ENCODE results near the gene NT5C3B. TPM values are rescaled to one million over a fixed set of nuclear protein-coding genes. Genes with fewer than 3 reads are reported as not detected.
"Not testable (repeated sequence)": the region's sequence is repeated elsewhere in the genome, so short reads cannot be mapped to it uniquely, and the experiment has no call there.

NT5C3B gene
- total RNA-seq, 1 donor from 2014 or later: 106 TPM

GRCh38 chr17:41880130-41880529 is 44.1 kb upstream of the NT5C3B start:
- Histone ChIP-seq H3K4me3 (no peak overlapping the region), H3K9me3 (ENCODE audit: low read depth) (no peaks in the 10 kb centered on the region), H3F3A (ENCODE audit: low read depth) (peaks cover 31% of the 10 kb centered on the region), H3K79me2 (ENCODE audit: low read depth) (peaks cover 21% of the 10 kb centered on the region), H3K4me1 (no peaks in the 10 kb centered on the region), H3K4me2 (no peak overlapping the region), H3K36me3 (peaks cover 41% of the 10 kb centered on the region), H4K20me1 (ENCODE audit: low read depth) (peaks cover 5% of the 10 kb centered on the region), H2AFZ (replicated peaks) (no peak overlapping the region), H3K27ac (no peak overlapping the region), H3K9ac (no peak overlapping the region), H3K27me3 (no peaks in the 10 kb centered on the region)
- H3K9me3 Mint-ChIP-seq: no peaks in the 10 kb centered on the region
- H3K27ac Mint-ChIP-seq: no peak overlapping the region
- H3K27me3 Mint-ChIP-seq (ENCODE audit: insufficient read depth, low read depth): no peaks in the 10 kb centered on the region
- H3K36me3 Mint-ChIP-seq: peaks cover 46% of the 10 kb centered on the region
- no peaks in the 10 kb centered on the region for H3K4me1 Mint-ChIP-seq
- DNase-seq (ENCODE audit: low spot score): no peak
- TF ChIP-seq EZH2phosphoT487 (IDR thresholded peaks at IDR 0.05) (no peak), CTCF (IDR thresholded peaks at IDR 0.05) (no peak), EZH2 (IDR thresholded peaks at IDR 0.05) (no peak)
- no peak overlapping the region for H3K4me3 Mint-ChIP-seq

GRCh38 chr17:41874293-41874670 is 38.2 kb upstream of the NT5C3B start:
- H3K9me3 Mint-ChIP-seq; H3K9me3 ChIP-seq (ENCODE audit: low read depth); H3K4me3 ChIP-seq; H3K4me1 ChIP-seq; H3K27ac Mint-ChIP-seq; H4K20me1 ChIP-seq (ENCODE audit: low read depth); DNase-seq (ENCODE audit: low spot score); H3K79me2 ChIP-seq (ENCODE audit: low read depth); H3K9ac ChIP-seq; H3K27me3 ChIP-seq; H3F3A ChIP-seq (ENCODE audit: low read depth); H3K27ac ChIP-seq; H3K4me2 ChIP-seq; H2AFZ ChIP-seq (replicated peaks); H3K27me3 Mint-ChIP-seq (ENCODE audit: insufficient read depth, low read depth); H3K4me1 Mint-ChIP-seq; H3K4me3 Mint-ChIP-seq: not testable (repeated sequence)
- peaks cover 19% of the 10 kb centered on the region for H3K36me3 ChIP-seq
- peaks cover 61% of the 10 kb centered on the region for H3K36me3 Mint-ChIP-seq

GRCh38 chr17:41873559-41874292 is 37.7 kb upstream of the NT5C3B start:
- peaks cover 19% of the 10 kb centered on the region for H3K36me3 ChIP-seq
- Mint-ChIP-seq H3K4me1 (no peaks in the 10 kb centered on the region), H3K36me3 (peaks cover 59% of the 10 kb centered on the region), H3K9me3 (no peaks in the 10 kb centered on the region), H3K4me3 (no peak overlapping the region), H3K27ac (no peak overlapping the region), H3K27me3 (ENCODE audit: insufficient read depth, low read depth) (peaks cover 2% of the 10 kb centered on the region)
- no peak overlapping the region for H3K4me2 ChIP-seq
- H2AFZ ChIP-seq (replicated peaks): no peak overlapping the region
- peaks cover 5% of the 10 kb centered on the region for H3F3A ChIP-seq (ENCODE audit: low read depth)
- H3K9me3 ChIP-seq (ENCODE audit: low read depth): no peaks in the 10 kb centered on the region
- H4K20me1 ChIP-seq (ENCODE audit: low read depth): no peaks in the 10 kb centered on the region
- no peak overlapping the region for H3K27ac ChIP-seq
- H3K27me3 ChIP-seq: no peaks in the 10 kb centered on the region
- TF ChIP-seq EZH2phosphoT487 (IDR thresholded peaks at IDR 0.05): no peak
- TF ChIP-seq CTCF (IDR thresholded peaks at IDR 0.05): no peak
- no peak for TF ChIP-seq EZH2 (IDR thresholded peaks at IDR 0.05)
- DNase-seq (ENCODE audit: low spot score): no peak
- H3K4me1 ChIP-seq: no peaks in the 10 kb centered on the region
- no peak overlapping the region for H3K9ac ChIP-seq
- no peaks in the 10 kb centered on the region for H3K79me2 ChIP-seq (ENCODE audit: low read depth)
- no peak overlapping the region for H3K4me3 ChIP-seq

- H3K4me1 ChIP-seq: no peaks in the 10 kb centered on the region
- H3K27ac Mint-ChIP-seq: no peak overlapping the region
Measured at GRCh38 chr17:41871789-41872188, 35.8 kb upstream of the NT5C3B start.

More at GRCh38 chr17:41871789-41872188, 35.8 kb upstream of the NT5C3B start:
- H3K9me3 Mint-ChIP-seq: no peaks in the 10 kb centered on the region
- Histone ChIP-seq H3K9me3 (ENCODE audit: low read depth) (no peaks in the 10 kb centered on the region), H3K4me3 (no peak overlapping the region), H4K20me1 (ENCODE audit: low read depth) (no peaks in the 10 kb centered on the region), H3F3A (ENCODE audit: low read depth) (peaks cover 18% of the 10 kb centered on the region), H3K36me3 (peaks cover 2% of the 10 kb centered on the region), H3K9ac (no peak overlapping the region), H3K4me2 (no peak overlapping the region), H2AFZ (replicated peaks) (no peak overlapping the region), H3K79me2 (ENCODE audit: low read depth) (no peaks in the 10 kb centered on the region), H3K27ac (no peak overlapping the region), H3K27me3 (no peaks in the 10 kb centered on the region)
- TF ChIP-seq EZH2 (IDR thresholded peaks at IDR 0.05) (no peak), CTCF (IDR thresholded peaks at IDR 0.05) (no peak), EZH2phosphoT487 (IDR thresholded peaks at IDR 0.05) (no peak)
- H3K4me1 Mint-ChIP-seq: no peaks in the 10 kb centered on the region
- H3K36me3 Mint-ChIP-seq: peaks cover 49% of the 10 kb centered on the region
- peaks cover 2% of the 10 kb centered on the region for H3K27me3 Mint-ChIP-seq (ENCODE audit: insufficient read depth, low read depth)
- no peak overlapping the region for H3K4me3 Mint-ChIP-seq
- DNase-seq (ENCODE audit: low spot score): no peak

Measured in neural progenitor cell (in vitro differentiated cells).